ENCODE measurements around the gene FBXO21. TPM values are rescaled to one million over a fixed set of nuclear protein-coding genes. Genes with fewer than 3 reads are reported as not detected.
"Not testable (repeated sequence)": the region's sequence is repeated elsewhere in the genome, so short reads cannot be mapped to it uniquely, and the experiment has no call there.

The FBXO21 gene
- total RNA-seq, 1 donor from 2014 or later = 25.2 TPM

GRCh38 chr12:117120787-117121186 is 69.5 kb downstream of the FBXO21 start:
- no peak for DNase-seq (ENCODE audit: low spot score)

GRCh38 chr12:117119592-117120198 is 70.6 kb downstream of the FBXO21 start:
- no peak overlapping the region for H3K27ac Mint-ChIP-seq
- intact Hi-C loops (cut with micrococcal nuclease) = loop anchor here (1.0 kb wide), 2 partner anchors 94 to 416 kb away; no protein-coding TSS in a partner anchor
- H3K9me3 Mint-ChIP-seq = no peaks in the 10 kb centered on the region
- no peaks in the 10 kb centered on the region for H3K36me3 Mint-ChIP-seq (ENCODE audit: low read depth)
- peaks cover under 1% of the 10 kb centered on the region for H3K4me1 Mint-ChIP-seq (ENCODE audit: low read depth)
- H3K27me3 Mint-ChIP-seq (ENCODE audit: insufficient read depth) = peaks cover 1% of the 10 kb centered on the region
- peak; percentile 8 for DNase-seq (ENCODE audit: low spot score)
- H3K4me3 Mint-ChIP-seq = no peak overlapping the region

More at GRCh38 chr12:117120787-117121186, 69.5 kb downstream of the FBXO21 start:
- Mint-ChIP-seq H3K36me3 (ENCODE audit: low read depth) (no peaks in the 10 kb centered on the region), H3K4me1 (ENCODE audit: low read depth) (peaks cover 12% of the 10 kb centered on the region), H3K9me3 (no peaks in the 10 kb centered on the region), H3K27me3 (ENCODE audit: insufficient read depth) (no peaks in the 10 kb centered on the region), H3K27ac (no peak overlapping the region), H3K4me3 (no peak overlapping the region)
- intact Hi-C loops (cut with micrococcal nuclease) = no loop called here

GRCh38 chr12:117118838-117119591 is 71.3 kb downstream of the FBXO21 start:
- Mint-ChIP-seq H3K27ac (no peak overlapping the region), H3K36me3 (ENCODE audit: low read depth) (no peaks in the 10 kb centered on the region), H3K9me3 (no peaks in the 10 kb centered on the region), H3K4me3 (no peak overlapping the region), H3K27me3 (ENCODE audit: insufficient read depth) (peaks cover 1% of the 10 kb centered on the region), H3K4me1 (ENCODE audit: low read depth) (no peaks in the 10 kb centered on the region)
- DNase-seq (ENCODE audit: low spot score) = no peak
- intact Hi-C loops (cut with micrococcal nuclease) = loop anchor here (1.0 kb wide), 2 partner anchors 94 to 416 kb away; no protein-coding TSS in a partner anchor

- Mint-ChIP-seq H3K27me3 (ENCODE audit: insufficient read depth) (peaks cover 14% of the 10 kb centered on the region), H3K4me3 (no peak overlapping the region), H3K36me3 (ENCODE audit: low read depth) (no peaks in the 10 kb centered on the region), H3K4me1 (ENCODE audit: low read depth) (no peaks in the 10 kb centered on the region), H3K9me3 (peaks cover 3% of the 10 kb centered on the region), H3K27ac (no peak overlapping the region)
- intact Hi-C loops (cut with micrococcal nuclease) = no loop called here
- no peak for DNase-seq (ENCODE audit: low spot score)
Measured at GRCh38 chr12:117114784-117115183, 75.5 kb downstream of the FBXO21 start.

GRCh38 chr12:117113231-117113630 is 77.0 kb downstream of the FBXO21 start:
- H3K4me3 Mint-ChIP-seq = no peak overlapping the region
- peaks cover 3% of the 10 kb centered on the region for H3K9me3 Mint-ChIP-seq
- no peak overlapping the region for H3K27ac Mint-ChIP-seq
- no peak for DNase-seq (ENCODE audit: low spot score)
- no peaks in the 10 kb centered on the region for H3K36me3 Mint-ChIP-seq (ENCODE audit: low read depth)
- intact Hi-C loops (cut with micrococcal nuclease) = no loop called here
- H3K4me1 Mint-ChIP-seq (ENCODE audit: low read depth) = no peaks in the 10 kb centered on the region
- H3K27me3 Mint-ChIP-seq (ENCODE audit: insufficient read depth) = peaks cover 19% of the 10 kb centered on the region

- peaks cover 3% of the 10 kb centered on the region for H3K9me3 Mint-ChIP-seq
- no peak for DNase-seq (ENCODE audit: low spot score)
- H3K27me3 Mint-ChIP-seq (ENCODE audit: insufficient read depth) = peaks cover 19% of the 10 kb centered on the region
Measured at GRCh38 chr12:117111821-117112595, 78.3 kb downstream of the FBXO21 start.

GRCh38 chr12:117111386-117111785 is 78.9 kb downstream of the FBXO21 start:
- Mint-ChIP-seq H3K36me3 (ENCODE audit: low read depth) (no peaks in the 10 kb centered on the region), H3K4me3 (no peak overlapping the region), H3K4me1 (ENCODE audit: low read depth) (peaks cover 1% of the 10 kb centered on the region), H3K27ac (no peak overlapping the region), H3K9me3 (peaks cover 3% of the 10 kb centered on the region), H3K27me3 (ENCODE audit: insufficient read depth) (peaks cover 21% of the 10 kb centered on the region)
- DNase-seq (ENCODE audit: low spot score) = no peak
- intact Hi-C loops (cut with micrococcal nuclease) = no loop called here

More at GRCh38 chr12:117111821-117112595, 78.3 kb downstream of the FBXO21 start:
- Mint-ChIP-seq H3K4me3 (no peak overlapping the region), H3K36me3 (ENCODE audit: low read depth) (no peaks in the 10 kb centered on the region), H3K27ac (no peak overlapping the region), H3K4me1 (ENCODE audit: low read depth) (no peaks in the 10 kb centered on the region)
- intact Hi-C loops (cut with micrococcal nuclease) = no loop called here

- H3K9me3 Mint-ChIP-seq = peaks cover 3% of the 10 kb centered on the region
- H3K4me3 Mint-ChIP-seq = no peak overlapping the region
- intact Hi-C loops (cut with micrococcal nuclease) = no loop called here
Measured at GRCh38 chr12:117109943-117110635, 80.2 kb downstream of the FBXO21 start.

GRCh38 chr12:117105902-117106301 is 84.4 kb downstream of the FBXO21 start:
- peaks cover 10% of the 10 kb centered on the region for H3K4me1 Mint-ChIP-seq (ENCODE audit: low read depth)
- no peaks in the 10 kb centered on the region for H3K36me3 Mint-ChIP-seq (ENCODE audit: low read depth)
- intact Hi-C loops (cut with micrococcal nuclease) = no loop called here
- peaks cover 3% of the 10 kb centered on the region for H3K9me3 Mint-ChIP-seq
- H3K4me3 Mint-ChIP-seq = no peak overlapping the region
- DNase-seq (ENCODE audit: low spot score) = peak; percentile 7
- H3K27me3 Mint-ChIP-seq (ENCODE audit: insufficient read depth) = peaks cover 21% of the 10 kb centered on the region
- no peak overlapping the region for H3K27ac Mint-ChIP-seq

More at GRCh38 chr12:117109943-117110635, 80.2 kb downstream of the FBXO21 start:
- H3K36me3 Mint-ChIP-seq (ENCODE audit: low read depth) = no peaks in the 10 kb centered on the region
- DNase-seq (ENCODE audit: low spot score) = no peak
- H3K4me1 Mint-ChIP-seq (ENCODE audit: low read depth) = peaks cover 10% of the 10 kb centered on the region
- H3K27ac Mint-ChIP-seq = no peak overlapping the region
- peaks cover 28% of the 10 kb centered on the region for H3K27me3 Mint-ChIP-seq (ENCODE audit: insufficient read depth)

- DNase-seq (ENCODE audit: low spot score); H3K9me3 Mint-ChIP-seq; H3K4me3 Mint-ChIP-seq; H3K27ac Mint-ChIP-seq; intact Hi-C loops (cut with micrococcal nuclease); H3K36me3 Mint-ChIP-seq (ENCODE audit: low read depth): not testable (repeated sequence)
- peaks cover 18% of the 10 kb centered on the region for H3K4me1 Mint-ChIP-seq (ENCODE audit: low read depth)
- H3K27me3 Mint-ChIP-seq (ENCODE audit: insufficient read depth) = peaks cover 19% of the 10 kb centered on the region
Measured at GRCh38 chr12:117104003-117104402, 86.3 kb downstream of the FBXO21 start.

- Mint-ChIP-seq H3K4me3 (no peak overlapping the region), H3K27ac (no peak overlapping the region), H3K36me3 (ENCODE audit: low read depth) (no peaks in the 10 kb centered on the region), H3K9me3 (no peaks in the 10 kb centered on the region), H3K27me3 (ENCODE audit: insufficient read depth) (peaks cover 19% of the 10 kb centered on the region), H3K4me1 (ENCODE audit: low read depth) (peaks cover 22% of the 10 kb centered on the region)
- DNase-seq (ENCODE audit: low spot score) = no peak
- intact Hi-C loops (cut with micrococcal nuclease) = no loop called here
Measured at GRCh38 chr12:117102800-117103181, 87.5 kb downstream of the FBXO21 start.

- Mint-ChIP-seq H3K9me3 (no peaks in the 10 kb centered on the region), H3K36me3 (ENCODE audit: low read depth) (no peaks in the 10 kb centered on the region), H3K27ac (no peak overlapping the region), H3K27me3 (ENCODE audit: insufficient read depth) (peaks cover 26% of the 10 kb centered on the region), H3K4me1 (ENCODE audit: low read depth) (peaks cover 28% of the 10 kb centered on the region), H3K4me3 (no peak overlapping the region)
- DNase-seq (ENCODE audit: low spot score) = no peak
- intact Hi-C loops (cut with micrococcal nuclease) = no loop called here
Measured at GRCh38 chr12:117101953-117102799, 88.1 kb downstream of the FBXO21 start.
